Measurements from ENCODE around the gene CASZ1.

Gene CASZ1

DNA sequence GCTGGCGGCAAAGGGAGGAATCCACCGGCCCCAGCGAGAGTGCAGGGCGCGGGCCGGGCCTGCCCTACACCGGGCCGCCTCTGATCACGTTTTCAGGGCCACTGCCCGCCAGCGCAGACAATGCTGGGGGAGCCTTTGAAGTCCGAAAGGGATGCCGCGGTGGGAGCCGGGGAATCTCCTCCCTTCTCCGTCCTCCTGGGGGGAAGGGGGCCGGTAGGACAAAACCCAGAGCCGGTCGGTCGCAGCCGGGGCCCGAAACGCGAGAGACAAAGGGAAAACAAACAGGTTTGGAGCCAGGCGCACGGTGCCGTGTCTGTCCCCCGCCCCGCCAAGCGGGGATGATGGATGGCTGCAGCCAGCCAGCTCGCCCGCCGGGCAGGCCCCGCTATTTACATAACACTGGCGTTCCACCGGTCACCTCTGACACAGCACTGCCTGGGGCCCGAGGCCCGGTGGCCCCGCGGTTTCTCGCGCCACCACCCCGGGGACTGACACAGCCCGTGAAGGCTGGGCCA is 92.0 kb downstream of the CASZ1 start:
- no peak for DNase-seq

DNA sequence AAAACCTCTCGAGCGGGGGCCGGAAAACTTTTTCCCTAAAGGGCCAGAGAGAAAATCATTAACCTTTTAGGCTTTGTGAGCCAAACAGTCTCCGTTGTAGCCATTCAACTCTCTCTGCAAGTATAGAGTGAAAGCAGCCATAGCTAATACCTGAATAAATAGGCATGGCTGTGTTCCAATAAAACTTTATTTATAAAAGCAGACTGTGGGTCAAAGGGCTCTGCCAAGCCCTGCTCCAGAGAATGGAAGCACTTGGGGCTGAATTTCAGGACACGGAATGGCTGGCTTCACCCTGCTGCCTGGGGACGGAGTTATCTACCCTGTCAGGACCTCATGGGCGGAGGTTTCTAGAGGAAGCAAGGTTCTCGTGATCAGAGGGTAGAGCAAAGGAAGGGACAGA is 92.7 kb downstream of the CASZ1 start:
- no peak for DNase-seq

GRCh38 chr1:10701145-10701544 is 95.3 kb downstream of the CASZ1 start:
- DNase-seq, result no peak

GRCh38 chr1:10699470-10699835 is 97.0 kb downstream of the CASZ1 start:
- no peak for DNase-seq

- no peak for DNase-seq
These were observed 97.5 kb downstream of the CASZ1 start for GRCh38 chr1:10698726-10699469.

GRCh38 chr1:10697621-10698160 is 98.8 kb downstream of the CASZ1 start:
- no peak for DNase-seq

DNA sequence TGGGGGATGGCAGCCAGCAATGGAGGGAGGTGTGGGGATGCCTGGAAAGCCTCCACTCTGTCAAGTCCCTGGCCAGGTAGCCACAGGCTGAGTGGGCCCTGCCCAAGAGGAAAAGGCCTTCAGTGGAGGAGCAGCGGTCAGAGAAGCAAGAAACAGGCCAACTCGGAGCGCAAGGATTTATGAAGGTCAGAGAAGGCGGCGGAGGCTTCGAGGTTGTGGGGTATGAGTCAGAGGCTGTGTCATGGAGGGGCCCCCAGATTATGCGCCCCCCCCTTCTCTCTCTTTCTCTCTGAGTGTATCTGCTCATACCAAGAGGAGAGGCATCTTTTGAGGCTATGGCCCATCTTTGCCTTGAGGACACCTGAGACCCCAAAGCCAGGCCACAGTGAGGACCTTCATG is 99.5 kb downstream of the CASZ1 start:
- DNase-seq, result no peak

GRCh38 chr1:10694633-10695627 is 101.5 kb downstream of the CASZ1 start:
- DNase-seq, result peak; percentile 75

DNA sequence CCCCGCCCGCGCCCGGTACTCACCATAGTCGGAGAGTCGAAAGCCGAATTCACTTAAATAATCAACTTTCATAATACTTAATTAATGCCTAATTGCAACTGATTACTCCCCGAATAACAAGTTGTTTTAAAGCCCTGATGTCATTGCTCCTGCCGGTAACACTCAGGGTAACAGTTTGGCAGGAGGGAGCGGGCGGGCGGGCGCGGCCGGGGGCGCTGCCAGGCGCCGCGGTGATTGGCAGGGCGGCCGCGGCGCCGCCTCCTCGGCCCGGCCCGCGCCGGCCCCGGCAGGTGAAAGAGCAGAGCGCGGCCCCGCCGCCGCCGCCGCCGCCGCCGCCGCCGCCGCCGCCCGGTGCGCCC is 102.2 kb downstream of the CASZ1 start:
- no peak for DNase-seq

- DNase-seq, result no peak
These were observed 102.8 kb downstream of the CASZ1 start for GRCh38 chr1:10693497-10694273.

GRCh38 chr1:10693152-10693496 is 103.3 kb downstream of the CASZ1 start:
- DNase-seq, result no peak

DNA sequence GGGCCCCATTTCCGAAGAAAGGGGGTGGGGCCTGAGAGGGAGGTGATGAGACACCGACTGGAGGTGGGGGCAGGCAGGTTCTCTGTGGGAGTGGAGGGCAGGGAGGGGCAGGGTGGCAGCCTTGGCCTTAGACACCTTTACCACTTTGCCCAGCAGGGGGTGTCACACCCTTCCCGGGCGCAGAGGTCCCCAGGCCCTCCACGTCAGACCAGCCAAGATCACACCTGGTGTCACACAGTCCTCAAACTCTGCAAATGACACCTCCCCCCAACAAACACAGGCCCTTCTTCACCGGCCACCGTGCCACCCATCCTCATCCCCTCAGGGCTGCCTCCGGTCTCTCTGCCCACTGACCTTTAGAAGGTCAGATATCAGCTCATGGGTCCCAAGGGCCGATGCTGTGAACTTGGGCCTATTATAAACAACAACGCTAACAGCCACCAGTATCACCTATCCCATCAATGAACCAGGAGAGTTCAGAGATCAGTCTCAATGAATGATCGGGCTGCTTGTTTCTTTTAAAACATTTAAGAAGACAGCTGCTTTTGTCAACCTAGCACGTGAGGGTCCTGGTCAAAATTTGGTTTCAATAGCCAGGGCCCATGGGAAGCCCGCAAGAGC is 103.9 kb downstream of the CASZ1 start:
- DNase-seq, result peak; percentile 24

- no peak for DNase-seq
These were observed 104.7 kb downstream of the CASZ1 start for GRCh38 chr1:10691740-10692125.

- no peak for DNase-seq
These were observed 105.2 kb downstream of the CASZ1 start for GRCh38 chr1:10691075-10691739.

DNA sequence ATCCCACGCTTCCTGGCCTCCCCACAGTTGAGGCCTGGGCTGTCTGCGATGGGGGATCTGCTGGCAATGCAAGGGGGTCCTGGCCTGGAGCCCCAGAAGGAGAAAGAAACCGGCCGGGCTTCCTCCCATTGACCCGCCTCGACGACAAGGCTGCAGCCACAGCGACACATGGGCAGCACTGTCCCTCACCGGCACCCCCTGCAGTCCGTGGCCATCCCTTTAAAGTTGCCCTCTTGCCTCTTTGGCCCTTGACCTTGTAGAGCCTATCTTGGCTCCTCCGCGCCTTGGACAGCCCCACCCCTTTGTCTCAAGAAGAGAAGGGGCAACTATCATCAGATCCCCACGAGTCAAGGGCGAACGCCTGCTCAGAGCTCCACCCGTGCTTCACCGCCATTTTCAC is 106.0 kb downstream of the CASZ1 start:
- DNase-seq, result no peak

DNA sequence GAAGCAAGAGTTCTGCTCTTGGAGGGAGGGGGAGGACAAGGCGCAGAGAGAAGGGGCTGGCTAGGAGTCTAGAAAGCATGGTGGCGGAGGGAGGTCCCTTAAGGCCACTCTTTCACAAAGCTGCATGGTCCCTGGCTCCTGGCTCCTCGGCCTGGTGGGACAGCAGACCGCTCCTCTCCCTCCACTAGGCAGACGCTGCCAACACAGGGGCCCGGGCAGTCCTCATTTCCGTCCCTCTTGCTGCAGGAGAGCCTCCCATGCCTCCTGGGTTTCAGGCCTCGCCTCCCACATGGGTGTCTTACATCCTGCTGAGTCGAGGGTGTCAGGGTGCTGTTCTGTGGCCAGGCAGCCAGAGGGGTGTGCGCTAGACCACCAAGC is 108.0 kb downstream of the CASZ1 start:
- DNase-seq, result no peak

GRCh38 chr1:10687782-10688408 is 108.6 kb downstream of the CASZ1 start:
- DNase-seq, result no peak

GRCh38 chr1:10687251-10687651 is 109.2 kb downstream of the CASZ1 start:
- DNase-seq, result no peak

- no peak for DNase-seq
These were observed 109.9 kb downstream of the CASZ1 start for GRCh38 chr1:10686404-10687040.

- DNase-seq, result no peak
These were observed 110.5 kb downstream of the CASZ1 start for GRCh38 chr1:10685808-10686403.
